ENCODE data around the gene CEP120.

DNA sequence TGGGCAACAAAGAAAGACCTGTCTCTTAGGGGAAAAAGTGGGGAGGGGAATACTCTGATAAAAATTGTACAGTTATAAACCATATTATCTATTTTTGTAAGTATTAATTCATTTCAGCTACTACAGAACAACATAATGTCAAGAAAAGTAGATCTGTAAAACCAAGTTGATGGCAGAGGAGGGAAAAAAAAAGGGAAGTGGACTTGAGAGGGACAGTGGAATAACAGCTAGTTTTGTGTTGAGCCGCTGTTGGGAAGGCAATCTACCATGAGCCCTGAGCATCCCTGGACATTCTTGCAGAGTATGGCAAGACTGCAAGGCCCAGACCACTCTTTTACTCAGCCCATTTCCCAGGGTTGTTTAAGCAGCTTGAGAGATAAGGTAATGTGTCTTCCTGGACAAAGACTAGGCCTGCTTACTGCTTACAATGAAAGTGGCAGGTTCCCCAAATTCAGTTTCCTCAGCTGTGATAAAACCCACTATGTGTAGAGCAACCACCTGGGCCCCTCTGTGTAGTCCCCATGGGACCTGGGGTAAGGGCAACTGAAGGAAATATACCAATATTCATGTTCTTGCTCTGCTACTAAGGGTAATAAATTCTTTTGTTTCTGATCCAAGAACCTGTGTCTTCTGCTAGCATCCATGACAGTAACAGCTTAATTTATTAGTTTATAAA, 25.0 kb downstream of the CEP120 start:
- TF ChIP-seq, protein P1, sequence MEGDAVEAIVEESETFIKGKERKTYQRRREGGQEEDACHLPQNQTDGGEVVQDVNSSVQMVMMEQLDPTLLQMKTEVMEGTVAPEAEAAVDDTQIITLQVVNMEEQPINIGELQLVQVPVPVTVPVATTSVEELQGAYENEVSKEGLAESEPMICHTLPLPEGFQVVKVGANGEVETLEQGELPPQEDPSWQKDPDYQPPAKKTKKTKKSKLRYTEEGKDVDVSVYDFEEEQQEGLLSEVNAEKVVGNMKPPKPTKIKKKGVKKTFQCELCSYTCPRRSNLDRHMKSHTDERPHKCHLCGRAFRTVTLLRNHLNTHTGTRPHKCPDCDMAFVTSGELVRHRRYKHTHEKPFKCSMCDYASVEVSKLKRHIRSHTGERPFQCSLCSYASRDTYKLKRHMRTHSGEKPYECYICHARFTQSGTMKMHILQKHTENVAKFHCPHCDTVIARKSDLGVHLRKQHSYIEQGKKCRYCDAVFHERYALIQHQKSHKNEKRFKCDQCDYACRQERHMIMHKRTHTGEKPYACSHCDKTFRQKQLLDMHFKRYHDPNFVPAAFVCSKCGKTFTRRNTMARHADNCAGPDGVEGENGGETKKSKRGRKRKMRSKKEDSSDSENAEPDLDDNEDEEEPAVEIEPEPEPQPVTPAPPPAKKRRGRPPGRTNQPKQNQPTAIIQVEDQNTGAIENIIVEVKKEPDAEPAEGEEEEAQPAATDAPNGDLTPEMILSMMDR (IDR thresholded peaks at IDR 0.05; ENCODE audit: insufficient read depth, low read length, poor library complexity, severe bottlenecking): no peak
- no peak for TF ChIP-seq EZH2phosphoT487 (conservative IDR thresholded peaks at IDR 0.05; ENCODE audit: low read length)
